NCI-H2196 (cell line): Measurements from ENCODE around the gene TSPAN18.

Source experiments
- DNase-seq: peaks from one replicate; lab custom pipeline; 2025; ENCODE audit not compliant: unreplicated experiment; lab: John Stamatoyannopoulos, UW

TSPAN18 gene

GRCh38 chr11:44819346-44819745 lies 92.6 kb downstream of the TSPAN18 start:
- DNase-seq: no peak

- no peak for DNase-seq
These were observed 95.6 kb downstream of the TSPAN18 start for GRCh38 chr11:44822369-44822768.

GRCh38 chr11:44823006-44823405 lies 96.2 kb downstream of the TSPAN18 start:
- DNase-seq: no peak

- no peak for DNase-seq
These were observed 97.1 kb downstream of the TSPAN18 start for GRCh38 chr11:44823868-44824267.

GRCh38 chr11:44824300-44824704 lies 97.5 kb downstream of the TSPAN18 start:
- DNase-seq: no peak

- DNase-seq: no peak
These were observed 98.5 kb downstream of the TSPAN18 start for GRCh38 chr11:44825058-44825785.

- no peak for DNase-seq
These were observed 100.3 kb downstream of the TSPAN18 start for GRCh38 chr11:44826922-44827643.

GRCh38 chr11:44828296-44828695 lies 101.5 kb downstream of the TSPAN18 start:
- no peak for DNase-seq

- no peak for DNase-seq
These were observed 103.1 kb downstream of the TSPAN18 start for GRCh38 chr11:44829838-44830237.

GRCh38 chr11:44831605-44832394 lies 105.0 kb downstream of the TSPAN18 start:
- DNase-seq: no peak

GRCh38 chr11:44832452-44832851 lies 105.7 kb downstream of the TSPAN18 start:
- no peak for DNase-seq

- DNase-seq: no peak
These were observed 106.6 kb downstream of the TSPAN18 start for GRCh38 chr11:44833221-44833876.

GRCh38 chr11:44833877-44834452 lies 107.2 kb downstream of the TSPAN18 start:
- no peak for DNase-seq

- DNase-seq: no peak
These were observed 108.1 kb downstream of the TSPAN18 start for GRCh38 chr11:44834846-44835245.

- no peak for DNase-seq
These were observed 108.5 kb downstream of the TSPAN18 start for GRCh38 chr11:44835296-44835695.

GRCh38 chr11:44835938-44836337 lies 109.2 kb downstream of the TSPAN18 start:
- DNase-seq: no peak

- no peak for DNase-seq
These were observed 110.9 kb downstream of the TSPAN18 start for GRCh38 chr11:44837661-44838060.

- no peak for DNase-seq
These were observed 112.8 kb downstream of the TSPAN18 start for GRCh38 chr11:44839458-44840084.

GRCh38 chr11:44840085-44840478 lies 113.3 kb downstream of the TSPAN18 start:
- no peak for DNase-seq

- DNase-seq: no peak
These were observed 113.9 kb downstream of the TSPAN18 start for GRCh38 chr11:44840521-44841251.
